ENCODE data around the gene XAF1. TPM values are rescaled to one million over a fixed set of nuclear protein-coding genes. Genes with fewer than 3 reads are reported as not detected.

Gene XAF1
- total and polyA plus RNA-seq, 10 of the 15 experiments (the other 5 are each of a cell fraction or from before 2014, with no cell fraction given): 16.3 to 59.1 (median 44.6) TPM

DNA sequence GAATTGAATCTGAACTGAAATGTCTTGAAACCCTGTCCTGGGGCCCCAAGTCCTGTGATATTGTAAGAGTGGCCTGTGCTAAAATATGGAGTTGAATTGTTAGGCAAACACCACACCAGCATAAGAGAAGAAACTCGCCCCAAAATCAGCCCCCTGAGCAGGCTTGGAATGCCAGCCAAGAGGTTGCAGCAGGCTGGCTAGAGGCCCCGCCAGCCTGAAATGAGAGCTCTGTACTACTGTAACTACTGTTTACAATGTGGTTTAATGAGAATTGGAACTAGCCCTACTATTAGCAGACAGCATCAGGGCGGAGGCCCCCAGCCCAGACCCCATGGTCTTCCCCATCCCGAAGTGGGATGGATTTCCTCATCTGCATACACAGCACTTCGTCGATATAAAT lies 43.9 kb downstream of the XAF1 start:
- H3K4me2 ChIP-seq (ENCODE audit: control insufficient read depth, insufficient read depth): no peak overlapping the region
- 24% methylated on average over 6 of the region's 6 CpGs for WGBS (ENCODE audit: insufficient coverage, insufficient replicate concordance, low lambda C conversion rate, missing lambda C conversion rate)
- no peaks in the 10 kb centered on the region for H3K36me3 ChIP-seq (ENCODE audit: control insufficient read depth in 2 of 2, insufficient read depth in 2 of 2, low read length in 1 of 2)
- H4K20me1 ChIP-seq (ENCODE audit: control insufficient read depth, insufficient read depth): no peaks in the 10 kb centered on the region
- no peak for ATAC-seq
- TF ChIP-seq LARP7 (IDR thresholded peaks at IDR 0.05) (no peak), RCOR1 (conservative IDR thresholded peaks at IDR 0.05; ENCODE audit: low read depth, low read length) (no peak)
- TF ChIP-seq, protein P1, sequence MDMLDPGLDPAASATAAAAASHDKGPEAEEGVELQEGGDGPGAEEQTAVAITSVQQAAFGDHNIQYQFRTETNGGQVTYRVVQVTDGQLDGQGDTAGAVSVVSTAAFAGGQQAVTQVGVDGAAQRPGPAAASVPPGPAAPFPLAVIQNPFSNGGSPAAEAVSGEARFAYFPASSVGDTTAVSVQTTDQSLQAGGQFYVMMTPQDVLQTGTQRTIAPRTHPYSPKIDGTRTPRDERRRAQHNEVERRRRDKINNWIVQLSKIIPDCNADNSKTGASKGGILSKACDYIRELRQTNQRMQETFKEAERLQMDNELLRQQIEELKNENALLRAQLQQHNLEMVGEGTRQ (IDR thresholded peaks at IDR 0.05; ENCODE audit: borderline replicate concordance, low read depth, low read length): no peak
- intact Hi-C loops (cut with micrococcal nuclease; ENCODE audit: unreplicated experiment) (no loop called here), in situ Hi-C loops (cut with MboI) (no loop called here)
- SMC1A ChIA-PET (ENCODE audit: uncharacterized antibody, unreplicated experiment): no interaction called here
- BruUV-seq (replicated peaks): no TSS peak
- no peak overlapping the region for H3K27ac ChIP-seq (ENCODE audit: control insufficient read depth, insufficient read depth)
- POLR2A ChIA-PET: no interaction called here
- H3K4me3 ChIP-seq: no peak overlapping the region
- no peaks in the 10 kb centered on the region for H3K79me2 ChIP-seq (ENCODE audit: control insufficient read depth, insufficient read depth, low read length)
- no peak for FAIRE-seq
- no peaks in the 10 kb centered on the region; a peak in 2 of 4 replicates for H3K27me3 ChIP-seq (replicated peaks in 1 of 2; ENCODE audit: control insufficient read depth in 2 of 2, insufficient read depth in 2 of 2, low read length in 1 of 2)
- H3K4me1 ChIP-seq (ENCODE audit: control insufficient read depth, insufficient read depth, low read length): no peaks in the 10 kb centered on the region
- DNase-seq (ENCODE audit: low read depth, low spot score): no peak
- no peaks in the 10 kb centered on the region for H3K9me3 ChIP-seq (replicated peaks; ENCODE audit: control insufficient read depth, insufficient read depth, low read length)
- no peak overlapping the region for H2AFZ ChIP-seq (ENCODE audit: control insufficient read depth, low read depth, low read length)
- no peak overlapping the region for H3K9ac ChIP-seq (ENCODE audit: control insufficient read depth, insufficient read depth, low read length)
- CTCF ChIA-PET: no interaction called here
- RAD21 ChIA-PET (ENCODE audit: unreplicated experiment): no interaction called here

- Histone ChIP-seq H3K9me3 (replicated peaks; ENCODE audit: control insufficient read depth, insufficient read depth, low read length) (no peaks in the 10 kb centered on the region), H3K79me2 (ENCODE audit: control insufficient read depth, insufficient read depth, low read length) (no peaks in the 10 kb centered on the region), H3K36me3 (ENCODE audit: control insufficient read depth in 2 of 2, insufficient read depth in 2 of 2, low read length in 1 of 2) (no peaks in the 10 kb centered on the region), H3K4me1 (ENCODE audit: control insufficient read depth, insufficient read depth, low read length) (no peaks in the 10 kb centered on the region), H3K27ac (ENCODE audit: control insufficient read depth, insufficient read depth) (no peak overlapping the region), H3K4me2 (ENCODE audit: control insufficient read depth, insufficient read depth) (no peak overlapping the region), H3K27me3 (replicated peaks in 1 of 2; ENCODE audit: control insufficient read depth in 2 of 2, insufficient read depth in 2 of 2, low read length in 1 of 2) (no peaks in the 10 kb centered on the region; a peak in 2 of 4 replicates), H4K20me1 (ENCODE audit: control insufficient read depth, insufficient read depth) (no peaks in the 10 kb centered on the region), H3K9ac (ENCODE audit: control insufficient read depth, insufficient read depth, low read length) (no peak overlapping the region), H2AFZ (ENCODE audit: control insufficient read depth, low read depth, low read length) (no peak overlapping the region), H3K4me3 (no peak overlapping the region)
- ChIA-PET SMC1A (ENCODE audit: uncharacterized antibody, unreplicated experiment) (no interaction called here), CTCF (no interaction called here), POLR2A (no interaction called here), RAD21 (ENCODE audit: unreplicated experiment) (no interaction called here)
- intact Hi-C loops (cut with micrococcal nuclease; ENCODE audit: unreplicated experiment) (no loop called here), in situ Hi-C loops (cut with MboI) (no loop called here)
- 68% methylated on average over 13 of the region's 13 CpGs for WGBS (ENCODE audit: insufficient coverage, insufficient replicate concordance, low lambda C conversion rate, missing lambda C conversion rate)
- ATAC-seq: no peak
- FAIRE-seq: no peak
- DNase-seq (ENCODE audit: low read depth, low spot score): no peak
- BruUV-seq (replicated peaks): no TSS peak
- TF ChIP-seq IKZF1 (conservative IDR thresholded peaks at IDR 0.05) (no peak), NFXL1 (IDR thresholded peaks at IDR 0.05; ENCODE audit: borderline replicate concordance) (no peak), POLR2AphosphoS5 (IDR thresholded peaks at IDR 0.05; ENCODE audit: low read length) (no peak), FOXM1 (IDR thresholded peaks at IDR 0.05; ENCODE audit: low read depth, low read length) (no peak), CHD4 (IDR thresholded peaks at IDR 0.05) (no peak), ZBTB4 (CRISPR knock-in tag; IDR thresholded peaks at IDR 0.05) (no peak), NBN (IDR thresholded peaks at IDR 0.05) (no peak), ATF7 (IDR thresholded peaks at IDR 0.05; ENCODE audit: low read depth) (no peak), TCF7 (IDR thresholded peaks at IDR 0.05; ENCODE audit: borderline replicate concordance) (no peak)
Measured at GRCh38 chr17:6800422-6801027, 44.7 kb downstream of the XAF1 start.
